GM18519 (cell line): Measurements from ENCODE around the gene LGALS13.

Source experiments
- ATAC-seq: cut with Tn5 transposase; IDR thresholded peaks from one replicate; pipeline ENCODE4 v1.9.1; 2021; ENCODE audit warnings: mild to moderate bottlenecking, moderate library complexity; ENCODE audit not compliant: unreplicated experiment, low FRiP score

The LGALS13 gene

GRCh38 chr19:39602224-39602623 lies at the start of gene LGALS13:
Gene LGALS13 (plus strand): TSS chr19:39602524. CDS start chr19:39602569, 45 bp downstream.
- ATAC-seq, result no peak

GRCh38 chr19:39553082-39553652 lies 49.2 kb upstream of the LGALS13 start:
- no peak for ATAC-seq

GRCh38 chr19:39554701-39555311 lies 47.5 kb upstream of the LGALS13 start:
- ATAC-seq, result no peak

- no peak for ATAC-seq
Observed at GRCh38 chr19:39555883-39556282, 46.4 kb upstream of the LGALS13 start.

GRCh38 chr19:39557811-39558623 lies 44.3 kb upstream of the LGALS13 start:
- ATAC-seq, result no peak

GRCh38 chr19:39558624-39559117 lies 43.7 kb upstream of the LGALS13 start:
- ATAC-seq, result no peak

GRCh38 chr19:39563408-39563807 lies 38.9 kb upstream of the LGALS13 start:
- no peak for ATAC-seq

GRCh38 chr19:39566064-39566463 lies 36.3 kb upstream of the LGALS13 start:
- no peak for ATAC-seq

GRCh38 chr19:39568604-39569003 lies 33.7 kb upstream of the LGALS13 start:
- no peak for ATAC-seq

- no peak for ATAC-seq
Observed at GRCh38 chr19:39582442-39582841, 19.9 kb upstream of the LGALS13 start.

GRCh38 chr19:39582891-39583625 lies 19.3 kb upstream of the LGALS13 start:
- ATAC-seq, result no peak

GRCh38 chr19:39587496-39587895 lies 14.8 kb upstream of the LGALS13 start:
- ATAC-seq, result no peak

- ATAC-seq, result no peak
Observed at GRCh38 chr19:39588066-39588465, 14.3 kb upstream of the LGALS13 start.

GRCh38 chr19:39590265-39590664 lies 12.1 kb upstream of the LGALS13 start:
- no peak for ATAC-seq

GRCh38 chr19:39592381-39592780 lies 9.9 kb upstream of the LGALS13 start:
- no peak for ATAC-seq

- ATAC-seq, result no peak
Observed at GRCh38 chr19:39595950-39596349, 6.4 kb upstream of the LGALS13 start.

- no peak for ATAC-seq
Observed at GRCh38 chr19:39596911-39597310, 5.4 kb upstream of the LGALS13 start.

- ATAC-seq, result no peak
Observed at GRCh38 chr19:39599116-39599515, 3.2 kb upstream of the LGALS13 start.

- ATAC-seq, result no peak
Observed at GRCh38 chr19:39603825-39604224, 1.5 kb downstream of the LGALS13 start.

- ATAC-seq, result no peak
Observed at GRCh38 chr19:39607021-39607420, 4.7 kb downstream of the LGALS13 start.

GRCh38 chr19:39607561-39607960 lies 5.2 kb downstream of the LGALS13 start:
- no peak for ATAC-seq
